ENCODE data around the gene MTHFSD.

- TF ChIP-seq, protein P1, sequence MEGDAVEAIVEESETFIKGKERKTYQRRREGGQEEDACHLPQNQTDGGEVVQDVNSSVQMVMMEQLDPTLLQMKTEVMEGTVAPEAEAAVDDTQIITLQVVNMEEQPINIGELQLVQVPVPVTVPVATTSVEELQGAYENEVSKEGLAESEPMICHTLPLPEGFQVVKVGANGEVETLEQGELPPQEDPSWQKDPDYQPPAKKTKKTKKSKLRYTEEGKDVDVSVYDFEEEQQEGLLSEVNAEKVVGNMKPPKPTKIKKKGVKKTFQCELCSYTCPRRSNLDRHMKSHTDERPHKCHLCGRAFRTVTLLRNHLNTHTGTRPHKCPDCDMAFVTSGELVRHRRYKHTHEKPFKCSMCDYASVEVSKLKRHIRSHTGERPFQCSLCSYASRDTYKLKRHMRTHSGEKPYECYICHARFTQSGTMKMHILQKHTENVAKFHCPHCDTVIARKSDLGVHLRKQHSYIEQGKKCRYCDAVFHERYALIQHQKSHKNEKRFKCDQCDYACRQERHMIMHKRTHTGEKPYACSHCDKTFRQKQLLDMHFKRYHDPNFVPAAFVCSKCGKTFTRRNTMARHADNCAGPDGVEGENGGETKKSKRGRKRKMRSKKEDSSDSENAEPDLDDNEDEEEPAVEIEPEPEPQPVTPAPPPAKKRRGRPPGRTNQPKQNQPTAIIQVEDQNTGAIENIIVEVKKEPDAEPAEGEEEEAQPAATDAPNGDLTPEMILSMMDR (optimal IDR thresholded peaks at IDR 0.05 in 1 of 3, IDR thresholded peaks at IDR 0.05 in 1 of 3, conservative IDR thresholded peaks at IDR 0.05 in 1 of 3; ENCODE audit: extremely low read depth in 1 of 3, insufficient read depth in 2 of 3, low read length in 3 of 3): no peak
- no peak for TF ChIP-seq EZH2 (IDR thresholded peaks at IDR 0.05; ENCODE audit: low read length)
Observed at GRCh38 chr16:86495357-86495701, 59.7 kb downstream of the MTHFSD start.
